ENCODE results near the gene KLHL24.

- TF ChIP-seq CTCF (IDR thresholded peaks at IDR 0.05) (no peak), POLR2A (IDR thresholded peaks at IDR 0.05) (no peak)
Observed at GRCh38 chr3:183620252-183620628, 15.2 kb upstream of the KLHL24 start.
